Liver (tissue), 3 donors: ENCODE results near the gene MYOZ2.

ENCODE experiments used
- CTCF ChIP-seq: fragments of 150-350 bp; IDR thresholded peaks from 2 replicates; pipeline ENCODE4 v1.5.1; 2017; ENCODE audit warnings: improper control_type of control experiment, low read depth, low read length; ENCODE audit not compliant: missing input control
- EGR1 ChIP-seq, 2 donors: IDR thresholded peaks; 2 replicates each; pipeline ENCODE4 v1.6.1; 2016 to 2018; ENCODE audit warnings: antibody characterized with exemption in 2 of 2, low read depth in 2 of 2
- JUND ChIP-seq, 2 donors: IDR thresholded peaks; 2 replicates each; pipeline ENCODE4 v1.6.1; 2016; ENCODE audit warnings: antibody characterized with exemption in 2 of 2
- donor health status: healthy.
- donor health status: healthy.

DNA sequence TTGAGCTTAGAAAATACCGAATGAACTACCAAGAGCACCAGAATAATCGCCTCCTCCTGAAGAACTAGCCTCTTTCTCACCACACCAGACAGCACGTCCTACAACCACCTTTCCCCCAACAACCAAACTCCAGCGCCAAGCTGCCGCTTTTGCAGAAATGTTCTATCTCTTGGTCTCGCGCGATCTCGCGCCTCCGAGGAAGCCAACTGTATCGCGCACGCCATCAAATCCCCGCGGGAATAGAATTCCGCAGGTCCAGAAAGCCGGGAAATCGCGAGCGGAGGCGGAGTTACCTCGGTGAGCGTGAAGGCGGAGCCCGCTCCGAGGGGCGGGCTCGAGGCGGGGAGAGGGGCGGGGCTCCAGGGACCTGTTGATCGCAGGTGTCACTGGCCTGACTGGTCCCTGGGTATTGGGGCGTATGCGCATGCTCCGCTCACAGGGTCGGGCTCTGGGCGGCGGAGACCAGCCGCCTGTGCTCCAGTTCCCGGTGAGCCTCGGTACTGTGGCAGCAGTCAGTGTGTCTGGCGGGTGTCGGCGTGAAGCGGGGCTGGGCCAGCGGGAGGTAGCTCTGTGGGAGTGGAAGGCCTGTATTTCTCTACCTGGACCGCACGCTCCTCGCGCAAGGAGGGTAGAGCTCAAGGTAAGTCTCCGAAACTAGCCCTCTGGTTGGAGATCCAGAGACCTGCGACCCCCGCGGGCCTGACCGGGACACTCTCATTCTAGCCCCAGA is 76.8 kb downstream of the MYOZ2 start, which contains the start of gene USP53:
- TF ChIP-seq CTCF (no peak), EGR1 (IDR thresholded peaks at IDR 0.05; ENCODE audit: low read depth in 2 of 2) (peak in 1 of 2 donors; percentile 51), JUND (IDR thresholded peaks at IDR 0.05) (peak in 1 of 2 donors; percentile 33)
